SK-N-SH (cell line): ENCODE measurements around the gene CSF3. TPM values are rescaled to one million over a fixed set of nuclear protein-coding genes. Genes with fewer than 3 reads are reported as not detected.

Source experiments
- CTCF ChIA-PET: fragments of 300-600, 350-600 bp; formaldehyde crosslinking; extraction: SDS; loops from one replicate; lab custom pipeline; 2021; lab: Yijun Ruan, JAX
- POLR2A ChIA-PET: fragments of 350-600 bp; sonication (Branson Sonifier 250); formaldehyde crosslinking; extraction: SDS; loops from one replicate; lab custom pipeline; 2020; ENCODE audit warnings: antibody characterized with exemption, inconsistent platforms; lab: Yijun Ruan, JAX
- DNase-seq: peaks from one replicate; pipeline ENCODE4 v3.0.0; 2012
- H2AFZ ChIP-seq: fragments of 200-600 bp; sonication (generic); 2 replicates; pipeline ENCODE4 v1.8.1; 2016; ENCODE audit warnings: antibody characterized with exemption, mild to moderate bottlenecking, low read depth
- H3F3A ChIP-seq: fragments of 200-600 bp; sonication (generic); replicated peaks from 2 replicates; pipeline ENCODE3; 2016; ENCODE audit warnings: antibody characterized with exemption, mild to moderate bottlenecking; ENCODE audit not compliant: insufficient read depth
- H3K27ac ChIP-seq, 2 experiments: fragments of 200-500 bp in 1 of 2; fragments of 200-600 bp in 1 of 2; sonication (Bioruptor generic) in 1 of 2; sonication (generic), shearing (Covaris generic) in 1 of 2; 2 replicates each; pipeline versions ENCODE4 v1.5.1 to v1.6.1; 2014 to 2016; ENCODE audit warnings: low read depth in 2 of 2, inconsistent platforms in 1 of 2, low read length in 1 of 2, mild to moderate bottlenecking in 1 of 2, mixed read lengths in 1 of 2
- H3K27me3 ChIP-seq: fragments of 200-600 bp; sonication (generic), shearing (Covaris generic); 2 replicates; pipeline ENCODE4 v1.6.1; 2016; ENCODE audit warnings: mixed run types; ENCODE audit not compliant: insufficient read depth
- H3K36me3 ChIP-seq, 2 experiments: fragments of 200-500 bp in 1 of 2; fragments of 200-600 bp in 1 of 2; sonication (Bioruptor generic) in 1 of 2; sonication (generic) in 1 of 2; replicated peaks in 1 of 2; 2 replicates each; pipeline versions ENCODE3 to v1.5.1; 2014 to 2016; ENCODE audit warnings: low read length in 1 of 2, mild to moderate bottlenecking in 1 of 2; ENCODE audit not compliant: insufficient read depth in 2 of 2, control insufficient read depth in 1 of 2
- H3K4me1 ChIP-seq, 2 experiments: fragments of 200-500 bp in 1 of 2; fragments of 200-600 bp in 1 of 2; sonication (Bioruptor generic) in 1 of 2; sonication (generic), shearing (Covaris generic) in 1 of 2; 2 replicates each; pipeline versions ENCODE4 v1.5.1 to v1.6.1; 2014 to 2016; ENCODE audit warnings: low read depth in 1 of 2, low read length in 1 of 2, mixed run types in 1 of 2; ENCODE audit not compliant: insufficient read depth in 2 of 2, control insufficient read depth in 1 of 2
- H3K4me2 ChIP-seq: fragments of 200-600 bp; sonication (generic), shearing (Covaris generic); 2 replicates; pipeline ENCODE4 v1.6.1; 2017; ENCODE audit warnings: mixed run types
- H3K4me3 ChIP-seq, 2 experiments: fragments of 200-500 bp in 1 of 2; fragments of 200-600 bp in 1 of 2; sonication (Bioruptor generic) in 1 of 2; sonication (generic), shearing (Covaris generic) in 1 of 2; 2 replicates each; pipeline versions ENCODE4 v1.5.1 to v1.8.1; 2014 to 2016; ENCODE audit warnings: low read depth in 2 of 2, inconsistent platforms in 1 of 2, low read length in 1 of 2, mild to moderate bottlenecking in 1 of 2, mixed read lengths in 1 of 2, moderate library complexity in 1 of 2
- H3K79me2 ChIP-seq: fragments of 200-600 bp; sonication (generic); 2 replicates; pipeline ENCODE4 v1.8.1; 2017; ENCODE audit warnings: mild to moderate bottlenecking; ENCODE audit not compliant: insufficient read depth
- H3K9ac ChIP-seq: fragments of 200-600 bp; sonication (generic); 2 replicates; pipeline ENCODE4 v1.6.1; 2017; ENCODE audit warnings: mixed run types
- H3K9me2 ChIP-seq: fragments of 200-600 bp; sonication (generic); 2 replicates; pipeline ENCODE4 v1.6.1; 2017; ENCODE audit warnings: mixed run types
- H3K9me3 ChIP-seq: fragments of 200-600 bp; sonication (generic); 2 replicates; pipeline ENCODE4 v1.6.1; 2017; ENCODE audit warnings: mixed run types, mild to moderate bottlenecking, moderate library complexity
- H4K20me1 ChIP-seq: fragments of 200-600 bp; sonication (generic); 2 replicates; pipeline ENCODE4 v1.6.1; 2017; ENCODE audit warnings: mild to moderate bottlenecking, mixed run types; ENCODE audit not compliant: insufficient read depth
- CTCF ChIP-seq: fragments of 200-600 bp; sonication (generic); IDR thresholded peaks from 2 replicates; pipeline ENCODE4 v1.6.1; 2017; ENCODE audit warnings: antibody characterized with exemption, mild to moderate bottlenecking, moderate library complexity
- ELF1 ChIP-seq: IDR thresholded peaks from 2 replicates; pipeline ENCODE4 v1.4.0; 2012
- EP300 ChIP-seq, 2 experiments: IDR thresholded peaks; 2 replicates each; pipeline versions ENCODE4 v1.4.0 to v1.6.1; 2012; ENCODE audit warnings: borderline replicate concordance in 1 of 2, low read depth in 1 of 2, low read length in 1 of 2
- FOSL2 ChIP-seq: IDR thresholded peaks from 2 replicates; pipeline ENCODE4 v1.4.0; 2012; ENCODE audit warnings: low read depth, mild to moderate bottlenecking, moderate library complexity, borderline replicate concordance
- FOXJ3 ChIP-seq: sonication (generic); formaldehyde crosslinking; IDR thresholded peaks from 2 replicates; pipeline ENCODE4 v1.5.1; 2020; ENCODE audit warnings: mild to moderate bottlenecking, missing genetic modification reagents
- GABPA ChIP-seq: IDR thresholded peaks from 2 replicates; pipeline ENCODE4 v1.4.0; 2012; ENCODE audit warnings: low read depth, mild to moderate bottlenecking
- GATA2 ChIP-seq: sonication (generic); formaldehyde crosslinking; IDR thresholded peaks from 2 replicates; pipeline ENCODE4 v1.5.0; 2020; ENCODE audit warnings: mild to moderate bottlenecking, missing genetic modification reagents
- IRF3 ChIP-seq: fragments of 150-350 bp; IDR thresholded peaks from 2 replicates; pipeline ENCODE4 v1.6.1; 2016; ENCODE audit warnings: mild to moderate bottlenecking, low read depth, low read length
- MAX ChIP-seq: IDR thresholded peaks from 2 replicates; pipeline ENCODE4 v1.4.0; 2012; ENCODE audit warnings: low read depth
- PBX3 ChIP-seq: IDR thresholded peaks from 2 replicates; pipeline ENCODE4; 2012
- RFX5 ChIP-seq: IDR thresholded peaks from 2 replicates; pipeline ENCODE4 v1.6.1; 2012; ENCODE audit warnings: mild to moderate bottlenecking, improper control_type of control experiment, low read length
- SMC3 ChIP-seq: IDR thresholded peaks from 2 replicates; pipeline ENCODE4 v1.6.1; 2012; ENCODE audit warnings: low read depth, low read length, improper control_type of control experiment
- TAF1 ChIP-seq: IDR thresholded peaks from 2 replicates; pipeline ENCODE4 v1.6.1; 2012; ENCODE audit warnings: low read depth, mild to moderate bottlenecking, low read length, moderate library complexity, borderline replicate concordance
- WGBS: methylation state at CpG from one replicate; pipeline ENCODE4 v1.1.6; 2017; ENCODE audit warnings: low lambda C conversion rate; 5-methylcytosine and 5-hydroxymethylcytosine counted together
- polyA plus RNA-seq, 3 experiments: library from polyadenylated mRNA; depleted of rRNA; stranded (reverse); fragments of >200 nt; gene quantifications; 2 replicates each; pipeline ENCODE4 v1.2.3, GENCODE V29; 2012

The CSF3 gene
- polyA plus RNA-seq, 1 of the 3 experiments (the other 2 are of a cell fraction) = not detected

- no peaks in the 10 kb centered on the region for H3K9me2 ChIP-seq
- 93% methylated on average over 8 of the region's 8 CpGs for WGBS
- no peak overlapping the region for H3K27ac ChIP-seq
- ChIA-PET CTCF (interaction anchor here (0.9 to 7.9 kb wide), 4 partner anchors 10 to 82 kb away, joined by 3 to 143 read pairs (median 52); partner anchors contain the start of gene CSF3), POLR2A (no interaction called here)
- no peaks in the 10 kb centered on the region for H3K79me2 ChIP-seq
- peaks cover 19 to 34% of the 10 kb centered on the region in 2 experiments for H3K36me3 ChIP-seq
- no peak overlapping the region for H3K4me3 ChIP-seq
- H3K9me3 ChIP-seq = no peaks in the 10 kb centered on the region
- no peak overlapping the region for H2AFZ ChIP-seq
- no peak overlapping the region for H3K4me2 ChIP-seq
- peaks cover 7% of the 10 kb centered on the region for H3F3A ChIP-seq
- no peaks in the 10 kb centered on the region for H3K27me3 ChIP-seq
- H3K9ac ChIP-seq = no peak overlapping the region
- H4K20me1 ChIP-seq = no peaks in the 10 kb centered on the region
- no peak for TF ChIP-seq TAF1
- DNase-seq = no peak
- H3K4me1 ChIP-seq = peaks cover 0 to 9% of the 10 kb centered on the region in 2 experiments; a peak in 2 of 4 replicates
Observed at GRCh38 chr17:40024901-40025300, 9.7 kb downstream of the CSF3 start.

- H3K27me3 ChIP-seq = no peaks in the 10 kb centered on the region
- DNase-seq = no peak
- 100% methylated on average over 2 of the region's 2 CpGs for WGBS
- H3K4me1 ChIP-seq = peaks cover 0 to 9% of the 10 kb centered on the region in 2 experiments; a peak in 2 of 4 replicates
- CTCF ChIA-PET = interaction anchor here (0.6 to 7.9 kb wide), 14 partner anchors 11 to 153 kb away, joined by 3 to 143 read pairs (median 6); partner anchors contain the start of gene CSF3
- no peak overlapping the region for H3K27ac ChIP-seq
- H3K4me2 ChIP-seq = no peak overlapping the region
- peaks cover 7% of the 10 kb centered on the region for H3F3A ChIP-seq
- no peaks in the 10 kb centered on the region for H4K20me1 ChIP-seq
- TF ChIP-seq EP300 (IDR thresholded peaks at IDR 0.05; ENCODE audit: borderline replicate concordance in 1 of 2, low read depth in 1 of 2, low read length in 1 of 2) (no peak), GATA2 (no peak), RFX5 (no peak)
- TF ChIP-seq, all 33 proteins: peak for 0
- Histone ChIP-seq H3K9me3 (no peaks in the 10 kb centered on the region), H3K4me3 (no peak overlapping the region), H3K9me2 (no peaks in the 10 kb centered on the region), H3K9ac (no peak overlapping the region), H3K36me3 (peaks cover 19 to 34% of the 10 kb centered on the region in 2 experiments), H2AFZ (no peak overlapping the region), H3K79me2 (no peaks in the 10 kb centered on the region)
- POLR2A ChIA-PET = no interaction called here
Observed at GRCh38 chr17:40025559-40025958, 10.3 kb downstream of the CSF3 start.

GRCh38 chr17:40025991-40026815, 11.0 kb downstream of the CSF3 start:
- POLR2A ChIA-PET = no interaction called here
- TF ChIP-seq CTCF (no peak), PBX3 (no peak), ELF1 (no peak), IRF3 (no peak), FOXJ3 (no peak), MAX (no peak), SMC3 (no peak), RFX5 (no peak), TAF1 (no peak), GABPA (no peak), FOSL2 (no peak)

More at GRCh38 chr17:40025991-40026815, 11.0 kb downstream of the CSF3 start:
- Histone ChIP-seq H4K20me1 (no peaks in the 10 kb centered on the region), H3K79me2 (no peaks in the 10 kb centered on the region), H3K9me3 (no peaks in the 10 kb centered on the region), H3K4me2 (no peak overlapping the region), H3K27me3 (no peaks in the 10 kb centered on the region), H3K27ac (no peak overlapping the region), H3K9ac (no peak overlapping the region), H3F3A (peaks cover 4% of the 10 kb centered on the region), H3K4me3 (no peak overlapping the region), H3K36me3 (peaks cover 19 to 39% of the 10 kb centered on the region in 2 experiments), H3K4me1 (peaks cover 0 to 6% of the 10 kb centered on the region in 2 experiments; a peak in 2 of 4 replicates), H3K9me2 (no peaks in the 10 kb centered on the region), H2AFZ (no peak overlapping the region)
- 89% methylated on average over 21 of the region's 22 CpGs for WGBS
- CTCF ChIA-PET = interaction anchor here (0.6 to 7.9 kb wide), 36 partner anchors 11 to 1206 kb away, joined by 3 to 143 read pairs (median 4); partner anchors contain the start of genes CSF3 and MED24
- DNase-seq = no peak
